ACC112 (cell line): ENCODE results near the gene DUSP9.
"Not testable (repeated sequence)": the region's sequence is repeated elsewhere in the genome, so short reads cannot be mapped to it uniquely, and the experiment has no call there.

Experiments
- H2AFZ ChIP-seq: fragments of 200-600 bp; sonication (generic); one replicate; pipeline ENCODE4 v1.6.0; 2017; ENCODE audit warnings: antibody characterized with exemption, low read length; ENCODE audit not compliant: unreplicated experiment
- H3K27ac ChIP-seq: fragments of 200-600 bp; sonication (generic); 2 replicates; pipeline ENCODE4 v1.5.1; 2014; ENCODE audit warnings: low read depth, mild to moderate bottlenecking, antibody characterized with exemption, low read length, moderate library complexity
- H3K27me3 ChIP-seq: fragments of 200-600 bp; sonication (generic); 2 replicates; pipeline ENCODE4 v1.6.1; 2014; ENCODE audit warnings: mild to moderate bottlenecking, antibody characterized with exemption, low read length, moderate library complexity, mixed read lengths; ENCODE audit not compliant: insufficient read depth
- H3K36me3 ChIP-seq: fragments of 200-600 bp; sonication (generic); 2 replicates; pipeline ENCODE4 v1.6.1; 2016; ENCODE audit warnings: mild to moderate bottlenecking, antibody characterized with exemption, low read length, moderate library complexity, mixed read lengths; ENCODE audit not compliant: insufficient read depth
- H3K4me1 ChIP-seq: fragments of 200-600 bp; sonication (generic); one replicate; pipeline ENCODE4 v1.6.1; 2016; ENCODE audit warnings: low read length, mixed read lengths; ENCODE audit not compliant: insufficient read depth, unreplicated experiment, control insufficient read depth
- H3K4me3 ChIP-seq: fragments of 200-600 bp; sonication (generic); 2 replicates; pipeline ENCODE4 v1.5.1; 2014; ENCODE audit warnings: mild to moderate bottlenecking, low read depth, low read length
- H3K79me2 ChIP-seq: fragments of 200-600 bp; sonication (generic); one replicate; pipeline ENCODE4 v1.6.0; 2016; ENCODE audit warnings: low read length; ENCODE audit not compliant: control insufficient read depth, unreplicated experiment, insufficient read depth

Gene DUSP9

DNA sequence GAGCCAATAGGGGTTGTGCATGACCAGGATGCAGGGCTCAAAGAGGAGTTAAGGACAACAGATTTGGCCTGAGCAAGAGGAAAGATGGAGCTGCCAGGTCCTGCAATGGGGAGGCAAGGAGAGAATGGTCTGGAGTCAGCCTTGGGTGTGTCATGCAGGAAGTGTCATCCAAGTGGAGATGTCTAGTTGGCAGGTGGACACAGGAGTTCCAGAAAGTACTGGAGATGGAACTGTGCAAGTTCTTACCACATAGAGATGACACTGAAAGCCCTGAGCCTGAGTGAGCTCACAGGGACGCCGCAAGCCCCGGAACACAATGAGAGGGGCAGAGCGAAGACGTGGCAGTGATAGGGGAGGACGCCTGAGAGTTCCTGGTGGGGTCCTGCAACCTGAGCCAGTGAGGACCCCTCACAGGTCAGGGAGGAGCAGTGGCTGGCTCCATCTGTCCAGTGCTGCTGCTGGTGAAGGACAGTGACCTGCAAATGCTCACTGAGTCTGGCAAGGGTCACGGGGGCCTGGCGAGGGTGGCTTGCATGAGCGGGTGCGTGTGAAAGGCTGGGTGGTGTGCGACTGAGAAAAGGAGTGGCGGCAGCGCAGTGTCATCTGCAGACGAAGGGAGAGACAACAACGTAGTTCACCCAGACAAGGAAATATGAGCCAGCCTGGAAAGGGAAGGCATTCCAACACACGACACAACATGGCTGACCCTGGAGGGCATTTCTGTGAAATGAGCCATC, 50.2 kb downstream of the DUSP9 start:
- H3K36me3 ChIP-seq, H3K79me2 ChIP-seq, H3K4me3 ChIP-seq: not testable (repeated sequence)

DNA sequence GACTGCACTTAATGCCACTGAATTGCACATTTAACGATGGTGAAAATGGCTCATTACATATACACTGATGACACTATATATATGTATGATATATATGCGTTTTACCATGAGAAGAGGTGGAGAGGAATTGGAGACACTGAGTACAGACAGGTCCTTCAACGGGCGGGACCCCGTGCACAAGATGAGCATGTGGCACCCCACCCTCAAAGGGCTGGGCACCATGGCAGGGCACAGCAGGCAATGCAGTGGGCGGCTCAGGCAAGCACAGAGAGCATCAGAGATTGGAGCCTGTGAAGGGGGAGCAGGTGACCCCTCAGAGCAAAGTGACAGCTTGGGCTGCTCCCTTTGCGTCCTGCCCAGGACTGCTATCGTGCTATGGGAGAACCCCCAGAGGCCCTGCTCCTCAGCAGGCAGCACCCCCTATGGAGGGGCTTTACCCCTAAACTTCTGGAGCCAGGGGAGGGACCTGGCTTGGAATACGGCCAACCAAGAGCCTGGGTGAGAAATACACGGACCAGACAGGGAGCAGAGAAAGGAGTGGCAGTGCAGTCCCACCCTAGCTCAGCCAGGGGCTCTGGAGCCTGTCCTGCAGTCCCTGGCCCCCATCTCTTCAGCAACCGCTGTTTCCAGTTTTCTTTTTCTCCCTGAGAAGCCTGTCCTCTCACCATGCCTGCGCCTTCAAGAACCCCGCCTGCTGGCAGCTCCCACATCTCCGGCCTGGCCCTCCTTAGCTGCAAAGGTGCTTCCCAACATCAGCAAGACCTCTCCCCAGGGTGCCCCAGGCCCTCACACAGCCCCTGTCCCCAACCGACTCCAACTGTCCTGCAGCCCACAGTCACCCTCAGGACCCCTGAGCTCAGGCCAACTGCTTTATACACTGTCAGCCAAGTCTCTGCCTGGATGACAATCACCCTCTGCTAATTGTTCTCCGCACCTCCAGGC, 51.2 kb downstream of the DUSP9 start:
- no peak overlapping the region for H3K4me3 ChIP-seq
- no peaks in the 10 kb centered on the region for H3K36me3 ChIP-seq
- no peaks in the 10 kb centered on the region for H3K79me2 ChIP-seq
- H3K4me1 ChIP-seq = no peaks in the 10 kb centered on the region
- no peaks in the 10 kb centered on the region for H3K27me3 ChIP-seq
- H2AFZ ChIP-seq = no peak overlapping the region
- H3K27ac ChIP-seq = no peak overlapping the region

More for the DNA sequence above, 50.2 kb downstream of the DUSP9 start:
- H3K27ac ChIP-seq, H2AFZ ChIP-seq, H3K27me3 ChIP-seq, H3K4me1 ChIP-seq: not testable (repeated sequence)

- H3K27me3 ChIP-seq, H3K27ac ChIP-seq, H3K36me3 ChIP-seq, H3K79me2 ChIP-seq, H3K4me3 ChIP-seq, H2AFZ ChIP-seq, H3K4me1 ChIP-seq: not testable (repeated sequence)
Observed at GRCh38 chrX:153699210-153699783, 52.3 kb downstream of the DUSP9 start.

GRCh38 chrX:153699784-153700371, 52.9 kb downstream of the DUSP9 start:
- not testable (repeated sequence) for H3K79me2 ChIP-seq, H3K36me3 ChIP-seq, H3K27ac ChIP-seq, H3K4me3 ChIP-seq, H3K27me3 ChIP-seq, H2AFZ ChIP-seq, H3K4me1 ChIP-seq

- Histone ChIP-seq H3K27ac (no peak overlapping the region), H2AFZ (no peak overlapping the region), H3K4me3 (no peak overlapping the region), H3K4me1 (no peaks in the 10 kb centered on the region), H3K27me3 (no peaks in the 10 kb centered on the region), H3K36me3 (no peaks in the 10 kb centered on the region), H3K79me2 (no peaks in the 10 kb centered on the region)
Observed at GRCh38 chrX:153700376-153700945, 53.5 kb downstream of the DUSP9 start.
